ENCODE data around the gene NPW. TPM values are rescaled to one million over a fixed set of nuclear protein-coding genes. Genes with fewer than 3 reads are reported as not detected.
A peak's percentile ranks its signal among the peaks of the same experiment; 100 is the strongest.

Gene NPW
- total and polyA plus RNA-seq, 8 donors, result 0.94 to 5.4 (median 2.7) TPM

GRCh38 chr16:1977875-1978268, 41.7 kb upstream of the NPW start:
- H3K4me3 ChIP-seq, result no peak overlapping the region
- no peaks in the 10 kb centered on the region for H3K9me3 ChIP-seq
- intact Hi-C loops (cut with DNase I), result no loop called here
- H3K36me3 ChIP-seq, result peaks cover 0 to 57% of the 10 kb centered on the region in 2 donors
- DNase-seq, result peak in 1 of 4 donors; percentile 73
- no peak overlapping the region for H3K27ac ChIP-seq
- H3K4me1 ChIP-seq, result peaks cover 4 to 20% of the 10 kb centered on the region in 2 donors
- TF ChIP-seq CTCF (IDR thresholded peaks at IDR 0.05), result no peak
- peaks cover 24 to 56% of the 10 kb centered on the region in 2 donors for H3K27me3 ChIP-seq
- ATAC-seq, result no peak

- no peak for ATAC-seq
- Histone ChIP-seq H3K36me3 (peaks cover 0 to 57% of the 10 kb centered on the region in 2 donors), H3K4me1 (peaks cover 5 to 20% of the 10 kb centered on the region in 2 donors), H3K27ac (peak overlapping the region in 1 of 2 donors; percentile 57), H3K4me3 (peak overlapping the region in 1 of 2 donors; percentile 32), H3K9me3 (no peaks in the 10 kb centered on the region), H3K27me3 (peaks cover 24 to 63% of the 10 kb centered on the region in 2 donors)
- TF ChIP-seq CTCF (IDR thresholded peaks at IDR 0.05), result no peak
- intact Hi-C loops (cut with DNase I), result no loop called here
- peak in 1 of 4 donors; percentile 76 for DNase-seq
Measured at GRCh38 chr16:1978476-1979120, 41.0 kb upstream of the NPW start.

GRCh38 chr16:1979271-1980029, 40.1 kb upstream of the NPW start:
- DNase-seq, result peak in 3 of 4 donors; percentile 49 to 93 (median 85)
- Histone ChIP-seq H3K4me1 (peaks cover 5 to 19% of the 10 kb centered on the region in 2 donors), H3K27me3 (peaks cover 24 to 64% of the 10 kb centered on the region in 2 donors), H3K4me3 (peak overlapping the region in 1 of 2 donors; percentile 32), H3K36me3 (peaks cover 0 to 51% of the 10 kb centered on the region in 2 donors), H3K9me3 (no peaks in the 10 kb centered on the region), H3K27ac (peak overlapping the region; percentile 57 to 63)
- peak; percentile 77 for ATAC-seq
- intact Hi-C loops (cut with DNase I), result no loop called here
- no peak for TF ChIP-seq CTCF (IDR thresholded peaks at IDR 0.05)

GRCh38 chr16:1980030-1980769, 39.4 kb upstream of the NPW start:
- TF ChIP-seq CTCF (IDR thresholded peaks at IDR 0.05), result no peak
- peaks cover 12 to 27% of the 10 kb centered on the region in 2 donors for H3K4me1 ChIP-seq
- DNase-seq (peak in 1 of 4 donors; percentile 78), ATAC-seq (peak; percentile 1)
- peaks cover 0 to 45% of the 10 kb centered on the region in 2 donors for H3K36me3 ChIP-seq
- H3K27me3 ChIP-seq, result peaks cover 24 to 64% of the 10 kb centered on the region in 2 donors
- intact Hi-C loops (cut with DNase I), result no loop called here
- H3K4me3 ChIP-seq, result peak overlapping the region in 1 of 2 donors; percentile 32
- H3K27ac ChIP-seq, result peak overlapping the region; percentile 57 to 63
- no peaks in the 10 kb centered on the region for H3K9me3 ChIP-seq

All from left lung (tissue), 10 donors.